K562 (cell line): ENCODE measurements around the gene BRAF. TPM values are rescaled to one million over a fixed set of nuclear protein-coding genes. Genes with fewer than 3 reads are reported as not detected.
A peak's percentile ranks its signal among the peaks of the same experiment; 100 is the strongest.

ENCODE experiments used
- CCAR2 ChIP-seq: fragments of 200-400 bp; formaldehyde crosslinking; IDR thresholded peaks from 2 replicates; pipeline ENCODE4 v1.6.1; 2017; ENCODE audit warnings: mild to moderate bottlenecking, low read depth, low read length
- ELK3 ChIP-seq: fragments of 450-650 bp; formaldehyde crosslinking; IDR thresholded peaks from 2 replicates; pipeline ENCODE4 v1.4.0; 2020; ENCODE audit warnings: mild to moderate bottlenecking
- GABPB1 ChIP-seq: sonication (generic); formaldehyde crosslinking; IDR thresholded peaks from 2 replicates; pipeline ENCODE4 v1.8.0; 2022; ENCODE audit warnings: mild to moderate bottlenecking, missing genetic modification reagents
- HDAC6 ChIP-seq: IDR thresholded peaks from 2 replicates; pipeline ENCODE4 v1.6.1; 2012; ENCODE audit warnings: low read depth, mild to moderate bottlenecking, control low read depth, inconsistent platforms, low read length, moderate library complexity
- HOMEZ ChIP-seq: fragments of 250-450 bp; sonication (Bioruptor Pico); IDR thresholded peaks from 2 replicates; pipeline ENCODE4 v1.4.0; 2020; ENCODE audit warnings: mild to moderate bottlenecking, moderate library complexity
- JUNB ChIP-seq: fragments of 450-650 bp; formaldehyde crosslinking; conservative IDR thresholded peaks from 2 replicates; pipeline ENCODE4 v1.4.0; 2020; ENCODE audit warnings: mild to moderate bottlenecking
- KAT2B ChIP-seq: IDR thresholded peaks from one replicate; pipeline ENCODE4 v1.6.1; 2012; ENCODE audit warnings: low read depth, mild to moderate bottlenecking, control low read depth, inconsistent platforms, low read length, moderate library complexity
- KAT7 ChIP-seq: sonication (generic); formaldehyde crosslinking; IDR thresholded peaks from 2 replicates; pipeline ENCODE4 v1.8.0; 2022; ENCODE audit warnings: missing genetic modification reagents, mild to moderate bottlenecking, borderline replicate concordance
- NFE2 ChIP-seq: IDR thresholded peaks from 2 replicates; pipeline ENCODE4 v1.6.1; 2014; ENCODE audit warnings: antibody characterized with exemption, low read depth
- PKNOX1 ChIP-seq: fragments of 450-650 bp; IDR thresholded peaks from 2 replicates; pipeline ENCODE4 v1.6.1; 2016
- SOX6 ChIP-seq: fragments of 450-650 bp; IDR thresholded peaks from 2 replicates; pipeline ENCODE4 v1.6.1; 2014; ENCODE audit warnings: mild to moderate bottlenecking
- ZBTB1 ChIP-seq: sonication (generic); formaldehyde crosslinking; IDR thresholded peaks from 2 replicates; pipeline ENCODE4 v1.8.1; 2023; ENCODE audit warnings: missing genetic modification reagents, low read depth, mild to moderate bottlenecking, borderline replicate concordance
- ZNF24 ChIP-seq: fragments of 450-650 bp; IDR thresholded peaks from 2 replicates; pipeline ENCODE4 v1.6.1; 2016
- ZNF75A ChIP-seq: fragments of 450-650 bp; formaldehyde crosslinking; IDR thresholded peaks from 2 replicates; pipeline ENCODE4 v1.4.0; 2020; ENCODE audit warnings: mild to moderate bottlenecking
- ZNF780A ChIP-seq: fragments of 250-450 bp; sonication (Bioruptor Pico); IDR thresholded peaks from 2 replicates; pipeline ENCODE4 v1.5.0; 2021; ENCODE audit warnings: mild to moderate bottlenecking
- ZNF79 ChIP-seq: fragments of 250-450 bp; sonication (Bioruptor Pico); IDR thresholded peaks from 2 replicates; pipeline ENCODE4 v1.4.0; 2020; ENCODE audit warnings: low read depth, mild to moderate bottlenecking, moderate library complexity
- polyA plus RNA-seq, 8 experiments: library from polyadenylated mRNA; depleted of rRNA in 4 of 8; stranded (reverse) in 5 of 8; unstranded in 3 of 8; fragments of >200 nt; fragmentation: Nextera tagmentation in 2 of 8; fragmentation: Illumina TruSeq in 1 of 8; extraction: Ambion mirVana in 2 of 8; extraction: Trizol in 1 of 8; gene quantifications; 2 replicates each; pipeline versions ENCODE4 v1.2.1 to v1.2.3, GENCODE V29; 2011 to 2014; ENCODE audit warnings: inconsistent platforms in 1 of 8, missing spikeins in 1 of 8
- total RNA-seq, 7 experiments: library from RNA; depleted of rRNA in 6 of 7; stranded (reverse); fragments of >200 nt in 6 of 7; fragmentation: Illumina TruSeq in 2 of 7; extraction: Trizol in 2 of 7; gene quantifications; 2 replicates each; pipeline versions ENCODE4 v1.2.1 to v1.2.3, GENCODE V29; 2011 to 2021; ENCODE audit warnings: low replicate concordance in 1 of 7
- TF ChIP-seq, protein P1 (sequence below), 2 experiments: fragments of 450-650 bp; formaldehyde crosslinking in 1 of 2; IDR thresholded peaks; 2 replicates each; pipeline versions ENCODE4 v1.4.0 to v1.6.1; 2014 to 2020; ENCODE audit warnings: mild to moderate bottlenecking in 2 of 2, borderline replicate concordance in 1 of 2, low read depth in 1 of 2

Gene BRAF
- total and polyA plus RNA-seq, 9 of the 15 experiments (the other 6 are each of a cell fraction or from before 2014, with no cell fraction given) = 3.6 to 38.3 (median 21.9) TPM

DNA sequence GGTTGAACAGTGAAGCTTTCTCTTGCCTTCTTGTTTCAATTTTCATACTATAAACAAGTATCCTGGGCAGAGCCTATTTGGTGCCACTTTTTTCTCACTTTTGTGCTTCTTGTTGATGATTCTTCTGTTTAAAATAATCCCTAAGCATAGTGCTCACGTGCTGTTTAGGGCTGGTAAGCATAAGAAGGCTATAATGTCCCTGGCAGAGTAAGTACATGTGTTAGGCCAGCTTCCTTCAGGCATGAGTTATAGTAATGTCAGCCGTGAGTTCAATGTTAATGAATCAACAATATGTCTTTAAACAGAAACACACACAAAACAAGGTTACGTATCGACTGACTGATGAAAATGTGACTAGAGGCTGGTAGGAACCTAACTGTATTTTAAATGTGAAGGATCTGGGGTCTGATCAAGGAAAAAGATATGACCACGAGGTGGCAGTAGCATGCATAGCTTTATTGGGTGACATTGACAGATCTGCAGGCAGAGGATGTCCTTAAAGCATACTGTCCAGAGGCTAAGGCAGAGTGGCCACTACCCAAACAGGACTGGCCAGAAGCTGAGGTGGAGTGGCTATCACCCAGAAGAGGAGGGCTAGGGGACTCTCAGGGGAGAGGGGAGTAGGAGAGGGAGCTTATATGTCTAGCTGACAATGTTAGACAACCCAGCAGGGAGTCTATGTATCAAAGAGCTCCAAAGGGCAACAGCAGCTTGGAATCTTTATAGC, 113.7 kb downstream of the BRAF start (continued):
- TF ChIP-seq, protein P1, sequence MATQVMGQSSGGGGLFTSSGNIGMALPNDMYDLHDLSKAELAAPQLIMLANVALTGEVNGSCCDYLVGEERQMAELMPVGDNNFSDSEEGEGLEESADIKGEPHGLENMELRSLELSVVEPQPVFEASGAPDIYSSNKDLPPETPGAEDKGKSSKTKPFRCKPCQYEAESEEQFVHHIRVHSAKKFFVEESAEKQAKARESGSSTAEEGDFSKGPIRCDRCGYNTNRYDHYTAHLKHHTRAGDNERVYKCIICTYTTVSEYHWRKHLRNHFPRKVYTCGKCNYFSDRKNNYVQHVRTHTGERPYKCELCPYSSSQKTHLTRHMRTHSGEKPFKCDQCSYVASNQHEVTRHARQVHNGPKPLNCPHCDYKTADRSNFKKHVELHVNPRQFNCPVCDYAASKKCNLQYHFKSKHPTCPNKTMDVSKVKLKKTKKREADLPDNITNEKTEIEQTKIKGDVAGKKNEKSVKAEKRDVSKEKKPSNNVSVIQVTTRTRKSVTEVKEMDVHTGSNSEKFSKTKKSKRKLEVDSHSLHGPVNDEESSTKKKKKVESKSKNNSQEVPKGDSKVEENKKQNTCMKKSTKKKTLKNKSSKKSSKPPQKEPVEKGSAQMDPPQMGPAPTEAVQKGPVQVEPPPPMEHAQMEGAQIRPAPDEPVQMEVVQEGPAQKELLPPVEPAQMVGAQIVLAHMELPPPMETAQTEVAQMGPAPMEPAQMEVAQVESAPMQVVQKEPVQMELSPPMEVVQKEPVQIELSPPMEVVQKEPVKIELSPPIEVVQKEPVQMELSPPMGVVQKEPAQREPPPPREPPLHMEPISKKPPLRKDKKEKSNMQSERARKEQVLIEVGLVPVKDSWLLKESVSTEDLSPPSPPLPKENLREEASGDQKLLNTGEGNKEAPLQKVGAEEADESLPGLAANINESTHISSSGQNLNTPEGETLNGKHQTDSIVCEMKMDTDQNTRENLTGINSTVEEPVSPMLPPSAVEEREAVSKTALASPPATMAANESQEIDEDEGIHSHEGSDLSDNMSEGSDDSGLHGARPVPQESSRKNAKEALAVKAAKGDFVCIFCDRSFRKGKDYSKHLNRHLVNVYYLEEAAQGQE (IDR thresholded peaks at IDR 0.05; ENCODE audit: borderline replicate concordance) = peak; percentile 83
- TF ChIP-seq, protein P1 (CRISPR knock-in tag; IDR thresholded peaks at IDR 0.05; ENCODE audit: low read depth) = no peak
- TF ChIP-seq KAT7 = no peak
- TF ChIP-seq NFE2 = peak; percentile 37; the same call in 1 of the 2 replicates
- TF ChIP-seq ZNF780A = no peak
- TF ChIP-seq SOX6 = no peak
- no peak for TF ChIP-seq CCAR2
- TF ChIP-seq ZNF79 = no peak
- TF ChIP-seq ELK3 = no peak
- no peak for TF ChIP-seq ZBTB1 (CRISPR knock-in tag)
- no peak for TF ChIP-seq ZNF75A (CRISPR knock-in tag)
- TF ChIP-seq JUNB (CRISPR knock-in tag) = no peak
- no peak for TF ChIP-seq KAT2B
- TF ChIP-seq HOMEZ (CRISPR knock-in tag) = no peak
- peak; percentile 59; the same call in 1 of the 2 replicates for TF ChIP-seq GABPB1 (CRISPR knock-in tag)
- no peak for TF ChIP-seq HDAC6
- TF ChIP-seq ZNF24 = no peak
- peak; percentile 96 for TF ChIP-seq PKNOX1
